Measurements from ENCODE around the gene ZNF569. TPM values are rescaled to one million over a fixed set of nuclear protein-coding genes. Genes with fewer than 3 reads are reported as not detected.

The ZNF569 gene
- total and polyA plus RNA-seq, 8 donors: 1.7 to 25.4 (median 2.3) TPM; not detected in 2

- no peak overlapping the region for H3K27ac ChIP-seq
- no peak overlapping the region for H3K4me3 ChIP-seq
- 96 to 100% (median 97%) methylated on average over 8 of the region's 8 CpGs for WGBS, 5 donors
- H3K27me3 ChIP-seq: no peaks in the 10 kb centered on the region
- intact Hi-C loops (cut with DNase I; ENCODE audit: low total_unique reads): no loop called here
- no peak for TF ChIP-seq POLR2A (IDR thresholded peaks at IDR 0.05)
- TF ChIP-seq CTCF (IDR thresholded peaks at IDR 0.05): no peak
- no peak for TF ChIP-seq EP300 (IDR thresholded peaks at IDR 0.05)
- no peak for TF ChIP-seq POLR2AphosphoS5 (IDR thresholded peaks at IDR 0.05)
- no peak for DNase-seq
- peaks cover 81 to 100% (median 97%) of the 10 kb centered on the region in 4 donors for H3K9me3 ChIP-seq
- no peaks in the 10 kb centered on the region for H3K4me1 ChIP-seq
- H3K36me3 ChIP-seq: peaks cover 44 to 74% (median 63%) of the 10 kb centered on the region in 4 donors
Measured at GRCh38 chr19:37484406-37485168, 17.3 kb upstream of the ZNF569 start.

- intact Hi-C loops (cut with DNase I; ENCODE audit: low total_unique reads): no loop called here
- 92 to 98% (median 98%) methylated on average over 9 of the region's 9 CpGs for WGBS, 5 donors
- Histone ChIP-seq H3K27me3 (no peaks in the 10 kb centered on the region), H3K4me1 (peaks cover 0 to 27% (median 20%) of the 10 kb centered on the region in 4 donors), H3K9me3 (peaks cover 7 to 63% (median 35%) of the 10 kb centered on the region in 4 donors), H3K27ac (no peak overlapping the region), H3K36me3 (peaks cover 14 to 60% (median 49%) of the 10 kb centered on the region in 4 donors), H3K4me3 (no peak overlapping the region)
- TF ChIP-seq POLR2AphosphoS5 (IDR thresholded peaks at IDR 0.05) (no peak), EP300 (IDR thresholded peaks at IDR 0.05) (no peak), CTCF (IDR thresholded peaks at IDR 0.05) (no peak)
- DNase-seq: no peak
Measured at GRCh38 chr19:37472165-37472564, 4.9 kb upstream of the ZNF569 start.

- Histone ChIP-seq H3K4me1 (peaks cover 4 to 37% (median 30%) of the 10 kb centered on the region in 4 donors), H3K9me3 (peaks cover 5 to 43% (median 23%) of the 10 kb centered on the region in 4 donors), H3K27ac (peak overlapping the region in 3 of 5 donors; percentile 85 to 90 (median 89)), H3K36me3 (peaks cover 0 to 40% (median 29%) of the 10 kb centered on the region in 4 donors), H3K27me3 (no peaks in the 10 kb centered on the region), H3K4me3 (peak overlapping the region in 3 of 4 donors; percentile 67 to 98 (median 72))
- intact Hi-C loops (cut with DNase I; ENCODE audit: low total_unique reads): no loop called here
- DNase-seq: peak in 1 of 2 donors; percentile 1
- 75 to 81% (median 79%) methylated on average over 4 of the region's 4 CpGs for WGBS, 5 donors
- TF ChIP-seq CTCF (IDR thresholded peaks at IDR 0.05) (no peak), EP300 (IDR thresholded peaks at IDR 0.05) (no peak), POLR2AphosphoS5 (IDR thresholded peaks at IDR 0.05) (no peak), POLR2A (IDR thresholded peaks at IDR 0.05) (no peak)
Measured at GRCh38 chr19:37470216-37470615, 3.0 kb upstream of the ZNF569 start.

- Histone ChIP-seq H3K4me3 (peak within 1 kb of the TSS; percentile 67 to 98 (median 70)), H3K27me3 (no peaks in the 10 kb centered on the region), H3K4me1 (peaks cover 4 to 37% (median 30%) of the 10 kb centered on the region in 4 donors), H3K27ac (peak within 1 kb of the TSS; percentile 85 to 91 (median 89)), H3K9me3 (peaks cover 2 to 33% (median 16%) of the 10 kb centered on the region in 4 donors), H3K36me3 (peaks cover 3 to 37% (median 26%) of the 10 kb centered on the region in 4 donors)
- 0 to 1% (median 0%) methylated on average over 34 to 63 of the region's 63 CpGs for WGBS, 5 donors
- TF ChIP-seq POLR2AphosphoS5 (IDR thresholded peaks at IDR 0.05) (peak; percentile 66 to 83 (median 66)), POLR2A (IDR thresholded peaks at IDR 0.05) (no peak)
- DNase-seq: peak; percentile 89 to 97
- intact Hi-C loops (cut with DNase I; ENCODE audit: low total_unique reads): loop anchor here (10.0 kb wide), 1 partner anchor 94 kb away; the partner anchor contains the start of gene ZNF527
Measured at GRCh38 chr19:37468961-37469777, 1.9 kb upstream of the ZNF569 start, which contains the start of gene ZNF570. Gene ZNF570, plus strand, starts transcription at chr19:37469356. Its CDS starts 999 bp downstream, at chr19:37470355.
